Psoas muscle (tissue), 8 donors: ENCODE results near the gene GK. TPM values are rescaled to one million over a fixed set of nuclear protein-coding genes. Genes with fewer than 3 reads are reported as not detected.

Experiments
- ATAC-seq, 4 donors: fragments of 200-7000 bp; cut with Tn5 transposase; one replicate each; pipeline ENCODE4 v1.9.1; 2020; ENCODE audit warnings: moderate library complexity in 3 of 4, mild to moderate bottlenecking in 2 of 4
- DNase-seq, 2 donors: peaks; one replicate each; pipeline ENCODE4 v3.0.0-alpha.2; 2020
- H3K27ac ChIP-seq: fragments of 200-600 bp; one replicate; pipeline ENCODE4 v1.8.0; 2022
- H3K27me3 ChIP-seq, 3 donors: fragments of 200-600 bp in 1 of 3; one replicate each; pipeline versions ENCODE4 v1.6.1 to v1.8.0; 2013 to 2022; ENCODE audit warnings: low read length in 2 of 3, mild to moderate bottlenecking in 2 of 3, moderate library complexity in 1 of 3; ENCODE audit not compliant: insufficient read depth in 3 of 3
- H3K36me3 ChIP-seq, 2 donors: fragments of 200-600 bp in 1 of 2; one replicate each; pipeline versions ENCODE4 v1.6.1 to v1.8.0; 2013 to 2022; ENCODE audit warnings: low read depth in 1 of 2, mild to moderate bottlenecking in 1 of 2, moderate library complexity in 1 of 2; ENCODE audit not compliant: insufficient read depth in 1 of 2
- H3K4me1 ChIP-seq: fragments of 200-600 bp; one replicate; pipeline ENCODE4 v1.8.0; 2022
- H3K4me3 ChIP-seq: fragments of 200-600 bp; one replicate; pipeline ENCODE4 v1.8.0; 2022; ENCODE audit warnings: mild to moderate bottlenecking
- H3K9me3 ChIP-seq: fragments of 200-600 bp; one replicate; pipeline ENCODE4 v1.8.0; 2022
- WGBS, 3 donors: extraction: QIAGEN DNeasy Blood & Tissue Kit; methylation state at CpG; one replicate each; pipeline versions ENCODE4 v1.1.6 to v1.1.7; 2013; 5-methylcytosine and 5-hydroxymethylcytosine counted together
- intact Hi-C, 2 donors: fragments of 100-400 bp; cut with DNase I; formaldehyde crosslinking; loops; one replicate each; pipeline versions ENCODE4 v1.11.0 to v1.14.2; 2022
- polyA plus RNA-seq, 3 donors: library from polyadenylated mRNA; stranded (reverse); fragments of 200-250 nt; gene quantifications; one replicate each; pipeline ENCODE4 v1.2.3, GENCODE V29; 2013
- total RNA-seq, 4 donors: library from RNA; stranded (reverse); fragmentation: NEBNext Ultra II Directional in 2 of 4; extraction: Animal tissue kit (Norgen Biotek cat#: 25700) in 2 of 4; gene quantifications; one replicate each; pipeline versions ENCODE4 v1.2.1 to v1.2.4, GENCODE V29; 2021 to 2023
- TF ChIP-seq, protein P1 (sequence below): fragments of 200-600 bp; IDR thresholded peaks from one replicate; pipeline ENCODE4 v1.8.0; 2022; ENCODE audit warnings: antibody characterized with exemption
- donor health status: healthy with polysubstance abuse.
- donor health status: DM: no; HTN: no; CAD: no; lungs with moderate emphysema.
- donor health status: Bipolar disorder and iron deficiency.
- donor health status: healthy.
- donor health status: DM: yes; HTN: yes; CAD: no.
- donor health status: DM: no; HTN: no; CAD: no.
- donor health status: DM: no; HTN: no; CAD: no.
- donor health status: DM: yes; HTN: yes; CAD: no.

GK gene
- total and polyA plus RNA-seq, 7 donors, result 1.1 to 5.2 (median 4.2) TPM

DNA sequence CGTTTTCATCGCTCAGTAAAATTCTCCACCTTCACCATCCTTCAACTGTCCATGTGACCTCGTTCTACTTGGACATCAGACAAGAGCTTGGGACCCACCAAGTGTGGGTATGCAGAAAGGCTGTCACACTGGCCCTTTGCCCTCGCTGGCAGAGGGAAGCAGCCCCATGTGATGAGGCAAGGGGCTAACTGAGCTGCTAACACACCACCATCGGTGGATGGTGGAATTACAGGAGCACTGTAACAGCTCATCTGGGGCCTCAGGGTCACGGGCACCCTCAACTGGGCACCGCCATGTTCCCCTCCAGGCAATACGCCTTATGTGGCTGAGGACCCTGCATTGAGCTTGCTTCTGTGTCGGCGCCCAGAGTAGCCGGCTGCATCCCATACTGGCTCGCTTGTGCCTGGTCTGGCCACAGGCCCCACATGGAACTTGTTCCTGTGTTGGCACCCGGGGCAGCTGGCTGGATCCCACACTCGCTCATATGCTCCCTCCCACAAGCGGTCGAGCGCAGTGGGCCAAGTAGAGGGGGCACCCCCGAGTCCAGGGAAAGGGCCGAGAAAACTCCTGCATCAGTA is 126.3 kb downstream of the GK start:
- ATAC-seq (no peak), DNase-seq (no peak)
- TF ChIP-seq, protein P1, sequence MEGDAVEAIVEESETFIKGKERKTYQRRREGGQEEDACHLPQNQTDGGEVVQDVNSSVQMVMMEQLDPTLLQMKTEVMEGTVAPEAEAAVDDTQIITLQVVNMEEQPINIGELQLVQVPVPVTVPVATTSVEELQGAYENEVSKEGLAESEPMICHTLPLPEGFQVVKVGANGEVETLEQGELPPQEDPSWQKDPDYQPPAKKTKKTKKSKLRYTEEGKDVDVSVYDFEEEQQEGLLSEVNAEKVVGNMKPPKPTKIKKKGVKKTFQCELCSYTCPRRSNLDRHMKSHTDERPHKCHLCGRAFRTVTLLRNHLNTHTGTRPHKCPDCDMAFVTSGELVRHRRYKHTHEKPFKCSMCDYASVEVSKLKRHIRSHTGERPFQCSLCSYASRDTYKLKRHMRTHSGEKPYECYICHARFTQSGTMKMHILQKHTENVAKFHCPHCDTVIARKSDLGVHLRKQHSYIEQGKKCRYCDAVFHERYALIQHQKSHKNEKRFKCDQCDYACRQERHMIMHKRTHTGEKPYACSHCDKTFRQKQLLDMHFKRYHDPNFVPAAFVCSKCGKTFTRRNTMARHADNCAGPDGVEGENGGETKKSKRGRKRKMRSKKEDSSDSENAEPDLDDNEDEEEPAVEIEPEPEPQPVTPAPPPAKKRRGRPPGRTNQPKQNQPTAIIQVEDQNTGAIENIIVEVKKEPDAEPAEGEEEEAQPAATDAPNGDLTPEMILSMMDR, result no peak
- WGBS, 3 donors, result 83 to 93% (median 91%) methylated on average over 18 to 19 of the region's 19 CpGs
- no peaks in the 10 kb centered on the region for H3K9me3 ChIP-seq
- no peaks in the 10 kb centered on the region for H3K36me3 ChIP-seq
- peaks cover 0 to 7% (median 0%) of the 10 kb centered on the region in 3 donors for H3K27me3 ChIP-seq
- intact Hi-C loops, result no loop called here
- H3K4me3 ChIP-seq, result no peak overlapping the region
- no peaks in the 10 kb centered on the region for H3K4me1 ChIP-seq
- H3K27ac ChIP-seq, result no peak overlapping the region

Other genes with a start within 250 kb of the GK start
- gene TASL, start 75.7 kb upstream of the GK start, total RNA-seq, result under 1 TPM; 0.11 to 0.34 (median 0.18) TPM
- under 1 TPM in 2 of 3 donors, not detected in 1; 0.04 to 0.09 TPM for gene TASL, start 75.7 kb upstream of the GK start, polyA plus RNA-seq
- 10 to 100 TPM; 11.9 to 14.5 (median 12.4) TPM for gene TAB3, start 235.8 kb downstream of the GK start, total RNA-seq
- 10 to 100 TPM in 1 of 3 donors, 1 to 10 TPM in 2; 4.9 to 15.7 (median 8.9) TPM for gene TAB3, start 235.8 kb downstream of the GK start, polyA plus RNA-seq